Activated CD4-positive, alpha-beta memory T cell treated with anti-CD3 and anti-CD28 coated beads for 36 hours (primary cell): ENCODE results near the gene SPTBN4. TPM values are rescaled to one million over a fixed set of nuclear protein-coding genes. Genes with fewer than 3 reads are reported as not detected.
"Not testable (repeated sequence)": the region's sequence is repeated elsewhere in the genome, so short reads cannot be mapped to it uniquely, and the experiment has no call there.

ENCODE experiments used
- CTCF ChIA-PET: fragments of 350-600 bp; sonication (Branson Sonifier 250); formaldehyde crosslinking; loops from one replicate; lab custom pipeline; 2021; ENCODE audit warnings: antibody characterized with exemption, inconsistent platforms; lab: Charles Lee
- POLR2A ChIA-PET: fragments of 350-600 bp; sonication (Branson Sonifier 250); formaldehyde crosslinking; loops from one replicate; lab custom pipeline; 2021; ENCODE audit warnings: antibody characterized with exemption; lab: Charles Lee
- DNase-seq: peaks from one replicate; pipeline ENCODE4 v3.0.0-alpha.2; 2020
- H3K27ac Mint-ChIP-seq: one replicate; pipeline ENCODE4 v1.8.0; 2021; ENCODE audit warnings: mixed read lengths
- H3K27me3 Mint-ChIP-seq: one replicate; pipeline ENCODE4 v1.8.0; 2021; ENCODE audit warnings: mixed read lengths
- H3K36me3 Mint-ChIP-seq: one replicate; pipeline ENCODE4 v1.8.0; 2021; ENCODE audit warnings: mixed read lengths
- H3K4me1 Mint-ChIP-seq: one replicate; pipeline ENCODE4 v1.8.0; 2021; ENCODE audit warnings: low read depth, mixed read lengths
- H3K4me3 Mint-ChIP-seq: one replicate; pipeline ENCODE4 v1.8.0; 2021; ENCODE audit warnings: mild to moderate bottlenecking, mixed read lengths
- H3K9me3 Mint-ChIP-seq: one replicate; pipeline ENCODE4 v1.8.0; 2021; ENCODE audit warnings: mixed read lengths
- intact Hi-C: fragments of 100-400 bp; cut with micrococcal nuclease; formaldehyde crosslinking; loops from one replicate; pipeline ENCODE4 v1.15.1; 2023
- total RNA-seq, 2 experiments: library from RNA; stranded (reverse); gene quantifications; one replicate each; pipeline ENCODE4 v1.2.3, GENCODE V29; 2021

The SPTBN4 gene
- total RNA-seq, 2 experiments from 2014 or later = 0.53 to 1.2 TPM

GRCh38 chr19:40423938-40424337 is 42.9 kb upstream of the SPTBN4 start:
- Mint-ChIP-seq H3K4me3 (peak overlapping the region; percentile 48), H3K36me3 (peaks cover 11% of the 10 kb centered on the region), H3K9me3 (no peaks in the 10 kb centered on the region), H3K4me1 (peaks cover 19% of the 10 kb centered on the region), H3K27me3 (no peaks in the 10 kb centered on the region), H3K27ac (peak overlapping the region; percentile 78)
- intact Hi-C loops = no loop called here
- no peak for DNase-seq
- CTCF ChIA-PET = interaction anchor here (0.7 to 1.3 kb wide), 4 partner anchors 19 to 453 kb away, joined by 3 to 6 read pairs (median 4); partner anchors contain the start of genes PSMC4 and SERTAD3
- POLR2A ChIA-PET = interaction anchor here (2.1 kb wide), 1 partner anchor 19 kb away, joined by 10 read pairs; the partner anchor contains the start of gene SERTAD3

GRCh38 chr19:40424637-40425449 is 42.0 kb upstream of the SPTBN4 start:
- peaks cover 11% of the 10 kb centered on the region for H3K36me3 Mint-ChIP-seq
- no peaks in the 10 kb centered on the region for H3K27me3 Mint-ChIP-seq
- peak; percentile 38 for DNase-seq
- ChIA-PET CTCF (interaction anchor here (1.0 to 1.3 kb wide), 2 partner anchors 18 to 39 kb away, joined by 3 to 6 read pairs; no protein-coding TSS in a partner anchor), POLR2A (interaction anchor here (2.1 kb wide), 1 partner anchor 18 kb away, joined by 10 read pairs; the partner anchor contains the start of gene SERTAD3)
- H3K9me3 Mint-ChIP-seq = no peaks in the 10 kb centered on the region
- peak overlapping the region; percentile 81 for H3K4me3 Mint-ChIP-seq
- peak overlapping the region; percentile 88 for H3K27ac Mint-ChIP-seq
- intact Hi-C loops = loop anchor here (1.0 to 5.0 kb wide), 2 partner anchors 21 to 78 kb away; partner anchors contain the start of genes C19orf47 and PLD3
- H3K4me1 Mint-ChIP-seq = peaks cover 19% of the 10 kb centered on the region

DNA sequence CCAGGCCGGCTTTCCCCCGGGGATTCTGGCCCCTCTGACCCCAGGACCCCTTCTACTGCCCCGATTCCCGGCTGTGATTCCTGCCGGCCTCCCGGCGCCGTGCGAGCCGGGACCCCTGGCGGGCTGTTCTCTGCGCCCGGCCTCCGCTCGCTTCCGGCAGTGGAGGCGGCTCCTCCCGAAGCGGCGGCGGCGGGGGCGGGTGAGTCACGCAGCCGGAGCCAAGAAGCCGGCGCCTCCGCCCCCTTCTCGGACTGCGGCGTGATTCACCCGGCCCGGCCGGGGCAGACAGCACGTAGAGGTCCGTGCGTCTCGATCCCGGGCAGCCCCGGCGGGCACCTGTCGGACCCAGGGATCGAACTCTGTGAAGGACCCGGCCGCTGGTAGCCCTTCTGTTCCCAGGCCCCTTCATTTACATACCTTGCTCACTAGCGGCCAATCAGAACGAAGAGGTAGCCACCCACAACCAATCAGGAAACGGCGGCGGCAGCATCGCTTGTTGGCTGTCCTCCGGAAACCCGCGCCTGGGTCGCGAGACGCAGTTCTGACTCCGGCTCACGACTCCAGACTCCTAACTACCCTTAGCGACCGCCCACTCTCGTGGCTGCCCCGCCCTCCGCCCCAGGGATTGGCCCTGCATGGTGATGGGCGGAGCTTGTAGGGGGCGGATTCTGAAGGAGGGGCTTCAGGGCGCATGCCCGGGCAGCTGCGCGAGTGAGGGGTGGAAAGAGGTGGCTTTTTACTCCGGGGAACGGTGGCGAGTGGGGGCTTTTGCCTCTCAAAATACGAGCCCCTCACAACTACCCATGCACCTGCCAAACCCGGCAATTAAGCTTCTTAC is 41.1 kb upstream of the SPTBN4 start, which contains the start of gene SERTAD1:
SERTAD1 (minus strand) TSS at position 543 of the 838 bp plus-strand sequence. CDS start 2,446 bp downstream, outside the sequence.
- H3K36me3 Mint-ChIP-seq = peaks cover 11% of the 10 kb centered on the region
- peak within 1 kb of the TSS; percentile 88 for H3K27ac Mint-ChIP-seq
- peaks cover 17% of the 10 kb centered on the region for H3K4me1 Mint-ChIP-seq
- intact Hi-C loops = loop anchor here (1.0 to 5.0 kb wide), 4 partner anchors 18 to 78 kb away; partner anchors contain the start of genes BLVRB, C19orf47 and PLD3
- POLR2A ChIA-PET = interaction anchor here (0.6 to 2.3 kb wide), 5 partner anchors 9 to 77 kb away, joined by 3 to 25 read pairs (median 4); partner anchors contain the start of genes C19orf47, PLD3 and SERTAD3
- no peaks in the 10 kb centered on the region for H3K9me3 Mint-ChIP-seq
- H3K27me3 Mint-ChIP-seq = no peaks in the 10 kb centered on the region
- CTCF ChIA-PET = interaction anchor here (0.5 to 1.8 kb wide), 7 partner anchors 16 to 265 kb away, joined by 3 to 16 read pairs (median 3); partner anchors contain the start of gene BLVRB
- H3K4me3 Mint-ChIP-seq = peak within 1 kb of the TSS; percentile 81
- DNase-seq = peak; percentile 100

GRCh38 chr19:40428197-40428596 is 38.6 kb upstream of the SPTBN4 start:
- POLR2A ChIA-PET, H3K36me3 Mint-ChIP-seq, H3K27ac Mint-ChIP-seq, H3K27me3 Mint-ChIP-seq, CTCF ChIA-PET, DNase-seq, H3K9me3 Mint-ChIP-seq, H3K4me1 Mint-ChIP-seq, H3K4me3 Mint-ChIP-seq: not testable (repeated sequence)
- intact Hi-C loops = loop anchor here (5.0 kb wide), 1 partner anchor 81 kb away; the partner anchor contains the start of genes C19orf47 and PLD3

DNA sequence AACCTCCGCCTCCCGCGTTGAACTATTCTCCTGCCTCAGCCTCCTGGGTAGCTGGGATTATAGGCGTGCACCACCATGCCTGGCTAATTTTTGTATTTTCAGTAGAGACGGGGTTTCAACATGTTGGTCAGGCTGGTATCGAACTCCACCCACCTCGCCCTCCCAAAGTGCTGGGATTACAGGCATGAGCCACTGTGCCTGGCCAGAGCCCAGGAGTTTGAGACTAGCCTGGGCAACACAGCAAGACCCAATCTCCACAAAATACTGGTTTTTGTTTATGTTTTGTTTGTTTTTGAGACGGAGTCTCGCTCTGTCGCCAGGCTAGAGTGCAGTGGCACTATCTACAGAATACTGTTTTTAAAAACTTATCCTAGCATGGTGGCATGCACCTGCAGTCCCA is 36.6 kb upstream of the SPTBN4 start:
- H3K9me3 Mint-ChIP-seq, DNase-seq, H3K36me3 Mint-ChIP-seq, intact Hi-C loops, H3K27me3 Mint-ChIP-seq, H3K4me3 Mint-ChIP-seq, H3K4me1 Mint-ChIP-seq, H3K27ac Mint-ChIP-seq: not testable (repeated sequence)
- ChIA-PET CTCF (interaction anchor here (2.1 kb wide), 1 partner anchor 10 kb away, joined by 8 read pairs; no protein-coding TSS in a partner anchor), POLR2A (interaction anchor here (1.0 kb wide), 1 partner anchor 10 kb away, joined by 3 read pairs; no protein-coding TSS in a partner anchor)

DNA sequence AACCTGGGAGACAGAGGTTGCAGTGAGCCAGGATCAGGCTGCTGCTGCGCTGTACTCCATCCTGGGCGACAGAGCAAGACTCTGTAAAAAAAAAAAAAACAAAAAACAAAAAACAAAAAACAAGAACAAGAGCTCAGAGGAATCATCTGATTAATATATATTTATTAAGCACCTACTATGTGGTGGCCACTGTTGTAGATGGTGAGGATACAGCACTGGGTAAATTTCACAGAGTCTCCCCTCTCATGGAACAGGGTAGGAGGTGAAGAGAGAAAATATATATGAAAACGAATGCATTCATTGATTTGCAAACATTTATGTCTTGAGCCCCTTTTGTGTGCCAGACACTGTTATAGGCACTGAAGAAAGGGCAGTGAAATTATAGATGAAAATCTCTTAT is 35.1 kb upstream of the SPTBN4 start:
- Mint-ChIP-seq H3K9me3 (no peaks in the 10 kb centered on the region), H3K27me3 (no peaks in the 10 kb centered on the region), H3K4me3 (no peak overlapping the region), H3K4me1 (peaks cover 6% of the 10 kb centered on the region), H3K27ac (no peak overlapping the region), H3K36me3 (no peaks in the 10 kb centered on the region)
- no peak for DNase-seq
- ChIA-PET POLR2A (no interaction called here), CTCF (interaction anchor here (0.5 to 3.0 kb wide), 3 partner anchors 9 to 152 kb away, joined by 3 to 17 read pairs (median 3); no protein-coding TSS in a partner anchor)
- intact Hi-C loops = no loop called here

GRCh38 chr19:40432760-40433159 is 34.0 kb upstream of the SPTBN4 start:
- POLR2A ChIA-PET = interaction anchor here (1.5 kb wide), 1 partner anchor 11 kb away, joined by 9 read pairs; the partner anchor contains the start of gene SERTAD3
- not testable (repeated sequence) for DNase-seq

DNA sequence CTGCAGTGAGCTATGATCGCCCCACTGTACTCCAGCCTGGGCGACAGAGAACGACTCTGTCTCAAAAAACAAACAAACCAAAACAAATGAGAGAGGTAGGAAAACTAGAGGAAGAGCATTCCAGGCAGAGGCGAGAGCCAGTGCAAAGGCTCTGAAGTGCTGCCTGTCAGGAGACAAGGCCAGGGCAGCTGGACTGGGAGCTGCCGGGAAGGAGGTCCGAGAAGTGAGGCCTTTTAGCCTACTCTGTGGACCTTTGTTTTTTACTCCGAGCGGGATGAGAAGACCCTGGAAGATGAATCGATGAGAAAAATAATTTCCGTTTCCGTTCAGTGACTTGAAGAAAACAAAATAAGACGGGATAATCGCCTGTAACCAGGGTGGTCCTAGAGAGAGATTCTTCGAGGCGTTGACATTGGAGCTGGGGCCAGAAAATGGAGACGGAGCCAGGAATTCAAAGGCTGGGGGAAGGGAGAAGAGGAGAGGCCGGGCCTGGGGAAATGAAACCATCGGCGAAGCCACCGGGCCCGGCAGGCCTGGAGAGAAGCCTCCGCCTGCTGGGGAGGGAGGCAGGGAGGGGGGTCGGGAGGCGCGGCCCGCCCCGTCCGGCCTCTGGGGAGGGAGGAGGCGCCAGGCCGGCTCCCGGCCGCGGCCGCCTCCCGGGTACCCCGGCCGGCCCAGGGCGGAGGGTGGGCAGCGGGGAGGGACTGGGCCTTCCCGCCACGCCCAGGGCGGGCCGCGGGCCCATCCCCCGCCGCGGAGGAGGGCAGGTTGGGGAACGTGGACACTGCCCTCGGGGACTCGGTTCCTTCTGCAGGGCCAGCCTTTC is 33.2 kb upstream of the SPTBN4 start:
- ChIA-PET CTCF (interaction anchor here (0.6 to 3.0 kb wide), 4 partner anchors 13 to 482 kb away, joined by 4 to 17 read pairs (median 4); no protein-coding TSS in a partner anchor), POLR2A (interaction anchor here (0.7 to 1.5 kb wide), 3 partner anchors 8 to 13 kb away, joined by 3 to 9 read pairs (median 4); partner anchors contain the start of genes SERTAD1 and SERTAD3)
- intact Hi-C loops = loop anchor here (1.0 kb wide), 1 partner anchor 10 kb away; no protein-coding TSS in a partner anchor
- peak overlapping the region; percentile 88 for H3K27ac Mint-ChIP-seq
- peak overlapping the region; percentile 80 for H3K4me3 Mint-ChIP-seq
- H3K9me3 Mint-ChIP-seq = no peaks in the 10 kb centered on the region
- H3K36me3 Mint-ChIP-seq = no peaks in the 10 kb centered on the region
- DNase-seq = peak; percentile 69
- no peaks in the 10 kb centered on the region for H3K27me3 Mint-ChIP-seq
- peaks cover 6% of the 10 kb centered on the region for H3K4me1 Mint-ChIP-seq

More at GRCh38 chr19:40432760-40433159, 34.0 kb upstream of the SPTBN4 start:
- H3K9me3 Mint-ChIP-seq, H3K36me3 Mint-ChIP-seq, H3K27me3 Mint-ChIP-seq, intact Hi-C loops, H3K4me1 Mint-ChIP-seq: not testable (repeated sequence)
- peak overlapping the region; percentile 80 for H3K4me3 Mint-ChIP-seq
- peak overlapping the region; percentile 88 for H3K27ac Mint-ChIP-seq
- CTCF ChIA-PET = interaction anchor here (1.0 to 3.0 kb wide), 2 partner anchors 8 to 12 kb away, joined by 3 to 17 read pairs; no protein-coding TSS in a partner anchor

DNA sequence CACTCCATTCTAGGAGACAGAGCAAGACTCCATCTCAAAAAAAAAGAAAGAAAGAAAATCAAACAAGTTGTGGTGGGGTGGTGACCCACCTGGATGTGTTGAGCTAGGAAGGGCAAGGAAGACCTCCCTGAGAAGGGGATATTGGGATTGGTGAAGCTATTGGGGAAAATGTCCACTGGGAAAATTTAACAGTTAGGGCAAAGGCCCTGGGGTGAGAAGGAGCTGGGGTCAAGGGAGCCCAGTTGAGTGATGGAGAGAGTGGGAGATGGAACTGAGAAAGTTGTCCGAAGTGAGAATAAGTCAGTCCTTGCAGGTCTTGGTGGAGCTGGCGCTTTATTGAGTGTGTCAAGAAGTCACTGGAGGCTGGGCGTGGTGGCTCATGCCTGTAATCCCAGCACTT is 28.5 kb upstream of the SPTBN4 start:
- no peaks in the 10 kb centered on the region for H3K9me3 Mint-ChIP-seq
- CTCF ChIA-PET = interaction anchor here (1.3 kb wide), 1 partner anchor 26 kb away, joined by 4 read pairs; no protein-coding TSS in a partner anchor
- H3K27ac Mint-ChIP-seq = no peak overlapping the region
- peaks cover 15% of the 10 kb centered on the region for H3K4me1 Mint-ChIP-seq
- H3K27me3 Mint-ChIP-seq = no peaks in the 10 kb centered on the region
- H3K36me3 Mint-ChIP-seq = peaks cover 3% of the 10 kb centered on the region
- no peak for DNase-seq
- H3K4me3 Mint-ChIP-seq = no peak overlapping the region
- POLR2A ChIA-PET = interaction anchor here (1.2 kb wide), 1 partner anchor 163 kb away, joined by 4 read pairs; the partner anchor contains the start of gene LTBP4
- intact Hi-C loops = no loop called here

- H3K4me3 Mint-ChIP-seq = peak overlapping the region; percentile 97
- H3K27me3 Mint-ChIP-seq = no peaks in the 10 kb centered on the region
- ChIA-PET CTCF (interaction anchor here (1.7 to 4.0 kb wide), 4 partner anchors 16 to 23 kb away, joined by 5 to 32 read pairs (median 12); partner anchors contain the start of genes BLVRB, SERTAD1 and SPTBN4), POLR2A (interaction anchor here (3.2 kb wide), 1 partner anchor 15 kb away, joined by 25 read pairs; the partner anchor contains the start of gene SERTAD1)
- peak overlapping the region; percentile 87 for H3K27ac Mint-ChIP-seq
- H3K36me3 Mint-ChIP-seq = peaks cover 5% of the 10 kb centered on the region
- no peak for DNase-seq
- H3K9me3 Mint-ChIP-seq = no peaks in the 10 kb centered on the region
- H3K4me1 Mint-ChIP-seq = peaks cover 14% of the 10 kb centered on the region
- intact Hi-C loops = no loop called here
Measured at GRCh38 chr19:40441719-40442253, 25.0 kb upstream of the SPTBN4 start.
